ENCODE results near the gene CSNK1A1. TPM values are rescaled to one million over a fixed set of nuclear protein-coding genes. Genes with fewer than 3 reads are reported as not detected.
"Not testable (repeated sequence)": the region's sequence is repeated elsewhere in the genome, so short reads cannot be mapped to it uniquely, and the experiment has no call there.

CSNK1A1 gene
- total RNA-seq, 1 donor from 2014 or later = 198 TPM

DNA sequence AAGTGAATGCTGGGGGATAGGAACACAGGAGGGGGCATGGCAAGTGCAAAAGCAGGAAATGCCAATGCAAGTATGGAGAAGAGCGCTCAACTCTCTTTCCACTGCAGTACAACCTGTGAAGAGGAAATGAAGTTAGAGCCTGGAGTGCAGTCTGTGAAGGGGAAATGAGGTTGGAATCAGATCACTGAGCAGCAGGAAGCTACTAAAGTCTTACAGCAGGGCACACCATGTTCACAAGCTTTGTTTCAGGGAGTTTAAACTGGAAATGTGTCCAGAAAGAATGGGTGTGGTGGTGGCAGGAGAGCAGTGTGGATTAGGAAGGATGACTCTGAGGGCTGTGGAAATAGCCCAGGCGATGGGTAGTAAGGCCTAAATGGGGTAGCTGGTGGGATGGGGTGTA lies 45.5 kb upstream of the CSNK1A1 start:
- H3K27ac ChIP-seq = peak overlapping the region; percentile 59
- no peak overlapping the region for H3K4me3 ChIP-seq

DNA sequence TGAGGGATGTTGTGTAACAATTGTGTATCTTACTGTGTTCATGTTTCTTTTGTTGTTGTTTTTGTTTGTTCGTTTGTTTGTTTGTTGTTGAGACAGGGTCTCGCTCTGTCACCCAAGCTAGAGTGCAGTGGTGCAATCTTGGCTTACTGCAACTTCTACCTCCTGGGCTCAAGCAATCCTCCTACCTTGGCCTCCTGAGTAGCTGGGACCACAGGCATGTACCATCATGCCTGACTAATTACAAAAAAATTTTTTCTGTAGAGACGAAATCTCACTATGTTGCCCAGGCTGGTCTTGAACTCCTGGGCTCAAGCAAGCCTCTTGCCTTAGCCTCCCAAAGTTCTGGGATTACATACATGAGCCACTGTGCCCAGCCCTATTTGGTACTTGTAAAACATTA lies 43.9 kb upstream of the CSNK1A1 start:
- DNase-seq; H3K4me1 ChIP-seq; H3K36me3 ChIP-seq; H3K4me3 ChIP-seq; intact Hi-C loops (cut with DNase I); H3K27me3 ChIP-seq (ENCODE audit: low read depth); ATAC-seq; H3K9me3 ChIP-seq: not testable (repeated sequence)
- peak overlapping the region; percentile 5 for H3K27ac ChIP-seq

More for the DNA sequence above, 45.5 kb upstream of the CSNK1A1 start:
- peaks cover 25% of the 10 kb centered on the region for H3K36me3 ChIP-seq
- ATAC-seq (peak; percentile 29 to 53), DNase-seq (no peak)
- H3K9me3 ChIP-seq = no peaks in the 10 kb centered on the region
- TF ChIP-seq, protein P1, sequence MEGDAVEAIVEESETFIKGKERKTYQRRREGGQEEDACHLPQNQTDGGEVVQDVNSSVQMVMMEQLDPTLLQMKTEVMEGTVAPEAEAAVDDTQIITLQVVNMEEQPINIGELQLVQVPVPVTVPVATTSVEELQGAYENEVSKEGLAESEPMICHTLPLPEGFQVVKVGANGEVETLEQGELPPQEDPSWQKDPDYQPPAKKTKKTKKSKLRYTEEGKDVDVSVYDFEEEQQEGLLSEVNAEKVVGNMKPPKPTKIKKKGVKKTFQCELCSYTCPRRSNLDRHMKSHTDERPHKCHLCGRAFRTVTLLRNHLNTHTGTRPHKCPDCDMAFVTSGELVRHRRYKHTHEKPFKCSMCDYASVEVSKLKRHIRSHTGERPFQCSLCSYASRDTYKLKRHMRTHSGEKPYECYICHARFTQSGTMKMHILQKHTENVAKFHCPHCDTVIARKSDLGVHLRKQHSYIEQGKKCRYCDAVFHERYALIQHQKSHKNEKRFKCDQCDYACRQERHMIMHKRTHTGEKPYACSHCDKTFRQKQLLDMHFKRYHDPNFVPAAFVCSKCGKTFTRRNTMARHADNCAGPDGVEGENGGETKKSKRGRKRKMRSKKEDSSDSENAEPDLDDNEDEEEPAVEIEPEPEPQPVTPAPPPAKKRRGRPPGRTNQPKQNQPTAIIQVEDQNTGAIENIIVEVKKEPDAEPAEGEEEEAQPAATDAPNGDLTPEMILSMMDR (IDR thresholded peaks at IDR 0.05) = no peak
- no peaks in the 10 kb centered on the region for H3K4me1 ChIP-seq
- intact Hi-C loops (cut with DNase I) = no loop called here
- no peaks in the 10 kb centered on the region for H3K27me3 ChIP-seq (ENCODE audit: low read depth)

DNA sequence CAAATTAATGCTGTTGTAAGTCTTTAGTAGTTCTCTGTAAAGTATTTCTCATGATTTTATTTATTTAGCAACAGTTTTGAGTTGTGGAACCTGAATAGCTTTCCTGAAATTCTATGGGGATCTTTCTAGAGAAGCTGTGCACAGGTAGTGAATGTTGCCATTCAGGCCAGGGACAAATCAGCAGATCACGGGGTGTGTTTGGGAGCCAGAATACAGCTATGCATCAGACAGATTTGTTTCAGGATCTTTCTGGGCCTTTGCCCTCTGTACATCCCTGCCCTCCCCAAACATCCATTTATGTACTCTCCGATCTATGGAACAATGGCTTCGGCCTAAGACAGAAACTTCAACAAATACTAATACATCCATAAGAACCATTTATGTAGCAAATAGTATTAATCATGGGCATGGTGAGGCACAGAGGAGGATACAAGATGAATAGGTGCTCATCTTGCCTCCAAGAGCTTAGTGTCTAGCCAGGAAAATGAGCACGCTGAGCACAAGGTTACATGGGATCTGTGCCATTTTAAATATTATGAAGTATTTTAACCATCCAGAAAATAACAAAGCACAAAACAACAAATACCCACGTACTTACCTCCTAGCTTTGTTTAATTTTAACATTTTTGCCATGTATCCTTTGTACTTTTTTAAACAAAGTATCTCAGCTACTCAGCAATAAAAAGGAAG lies 43.1 kb upstream of the CSNK1A1 start:
- intact Hi-C loops (cut with DNase I) = no loop called here
- no peaks in the 10 kb centered on the region for H3K4me1 ChIP-seq
- DNase-seq (no peak), ATAC-seq (no peak)
- no peaks in the 10 kb centered on the region for H3K27me3 ChIP-seq (ENCODE audit: low read depth)
- H3K36me3 ChIP-seq = peaks cover 4% of the 10 kb centered on the region
- H3K27ac ChIP-seq = no peak overlapping the region
- no peak overlapping the region for H3K4me3 ChIP-seq
- TF ChIP-seq, protein P1 (IDR thresholded peaks at IDR 0.05) = no peak
- no peaks in the 10 kb centered on the region for H3K9me3 ChIP-seq

DNA sequence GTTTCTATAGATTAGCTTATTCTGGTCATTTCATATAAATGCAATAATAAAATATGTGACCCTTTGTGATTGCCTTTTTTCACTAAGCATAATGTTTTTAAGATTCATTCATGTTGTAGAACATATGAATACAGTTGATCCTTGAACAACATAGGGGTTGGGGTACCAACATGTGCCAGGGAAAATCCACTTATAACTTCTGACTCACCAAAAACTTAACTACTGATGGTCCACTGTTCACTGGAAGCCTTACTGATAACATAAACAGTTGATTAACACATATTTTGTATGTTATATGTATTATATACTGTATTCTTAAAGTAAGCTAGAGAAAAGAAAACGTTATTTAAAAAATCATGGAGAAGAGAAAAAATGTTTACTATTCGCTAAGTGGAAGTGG lies 42.1 kb upstream of the CSNK1A1 start:
- H3K27me3 ChIP-seq (ENCODE audit: low read depth) = no peaks in the 10 kb centered on the region
- H3K4me3 ChIP-seq = no peak overlapping the region
- ATAC-seq (no peak), DNase-seq (no peak)
- no peaks in the 10 kb centered on the region for H3K36me3 ChIP-seq
- TF ChIP-seq, protein P1 (IDR thresholded peaks at IDR 0.05) = no peak
- intact Hi-C loops (cut with DNase I) = no loop called here
- H3K9me3 ChIP-seq = no peaks in the 10 kb centered on the region
- no peaks in the 10 kb centered on the region for H3K4me1 ChIP-seq
- no peak overlapping the region for H3K27ac ChIP-seq

DNA sequence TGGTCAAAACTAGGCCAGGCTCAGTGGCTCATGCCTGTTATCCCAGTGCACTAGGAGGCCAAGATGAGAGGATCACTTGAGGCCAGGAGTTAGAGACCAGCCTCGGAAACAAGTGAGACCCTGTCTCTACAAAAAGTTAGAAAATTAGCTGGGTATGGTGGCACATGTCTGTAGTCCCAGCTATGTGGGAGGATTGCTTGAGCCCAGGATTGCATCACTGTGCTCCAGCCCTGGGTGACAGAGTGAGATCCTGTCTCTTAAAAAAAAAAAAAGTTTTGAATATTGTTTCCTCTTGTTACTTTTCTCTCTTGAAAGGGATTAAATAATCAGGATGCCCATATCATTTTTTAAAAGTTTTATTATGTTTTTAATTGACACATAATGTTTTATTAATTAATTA lies 37.7 kb upstream of the CSNK1A1 start:
- ATAC-seq = no peak

More for the DNA sequence above, 37.7 kb upstream of the CSNK1A1 start:
- Histone ChIP-seq H3K27me3 (ENCODE audit: low read depth) (no peaks in the 10 kb centered on the region), H3K4me1 (peaks cover 25% of the 10 kb centered on the region), H3K27ac (no peak overlapping the region), H3K9me3 (no peaks in the 10 kb centered on the region), H3K4me3 (no peak overlapping the region), H3K36me3 (no peaks in the 10 kb centered on the region)
- TF ChIP-seq, protein P1 (IDR thresholded peaks at IDR 0.05) = no peak
- no peak for DNase-seq
- intact Hi-C loops (cut with DNase I) = no loop called here
